Ovary (tissue), 3 donors: ENCODE data around the gene HOXA6.

Experiments used
- EP300 ChIP-seq: sonication (generic); formaldehyde crosslinking; IDR thresholded peaks from one replicate; pipeline ENCODE4 v1.6.1; 2017; ENCODE audit warnings: antibody characterized with exemption
- TF ChIP-seq, protein P1 (sequence below), 3 donors: fragments of 450-650 bp in 2 of 3; fragments of 200-600 bp in 1 of 3; IDR thresholded peaks; one replicate each; pipeline versions ENCODE4 v1.5.1 to v1.8.0; 2016 to 2022; ENCODE audit warnings: antibody characterized with exemption in 3 of 3, mild to moderate bottlenecking in 1 of 3
- donor health status: DM: no; HTN: no; CAD: no.

DNA sequence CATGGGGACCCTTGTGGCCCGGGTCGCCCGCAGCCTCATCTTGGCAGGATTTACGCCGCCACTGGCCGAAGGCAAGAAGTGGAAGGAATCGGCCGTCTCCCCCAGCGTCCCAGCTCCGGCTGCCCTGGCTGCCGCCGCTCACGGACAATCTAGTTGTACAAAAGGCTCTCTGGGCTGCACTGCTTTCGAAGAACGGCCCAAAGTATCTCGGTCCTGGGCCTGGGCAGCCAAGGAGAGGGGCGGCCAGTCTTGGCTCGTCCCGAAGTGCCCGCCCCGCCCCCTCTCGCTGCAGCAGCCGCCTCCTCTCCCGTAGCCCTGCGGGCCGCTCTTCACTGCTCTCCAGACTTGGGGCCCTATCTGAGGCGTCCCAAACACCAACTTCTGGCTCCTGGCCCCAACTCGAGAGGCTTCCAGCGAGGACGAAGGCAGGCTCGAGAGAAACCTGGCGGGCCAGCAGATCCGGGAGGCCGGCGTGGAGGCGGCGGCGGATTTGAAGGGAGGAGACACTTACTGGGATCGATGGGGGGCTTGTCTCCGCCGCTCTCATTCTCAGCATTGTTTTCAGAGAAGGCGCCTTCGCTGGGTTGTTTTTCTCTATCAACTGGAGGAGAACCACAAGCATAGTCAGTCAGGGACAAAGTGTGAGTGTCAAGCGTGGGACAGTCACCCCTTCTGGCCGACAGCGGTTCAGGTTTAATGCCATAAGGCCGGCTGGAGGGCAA, 17.0 kb upstream of the HOXA6 start:
- no peak for TF ChIP-seq EP300
- TF ChIP-seq, protein P1, sequence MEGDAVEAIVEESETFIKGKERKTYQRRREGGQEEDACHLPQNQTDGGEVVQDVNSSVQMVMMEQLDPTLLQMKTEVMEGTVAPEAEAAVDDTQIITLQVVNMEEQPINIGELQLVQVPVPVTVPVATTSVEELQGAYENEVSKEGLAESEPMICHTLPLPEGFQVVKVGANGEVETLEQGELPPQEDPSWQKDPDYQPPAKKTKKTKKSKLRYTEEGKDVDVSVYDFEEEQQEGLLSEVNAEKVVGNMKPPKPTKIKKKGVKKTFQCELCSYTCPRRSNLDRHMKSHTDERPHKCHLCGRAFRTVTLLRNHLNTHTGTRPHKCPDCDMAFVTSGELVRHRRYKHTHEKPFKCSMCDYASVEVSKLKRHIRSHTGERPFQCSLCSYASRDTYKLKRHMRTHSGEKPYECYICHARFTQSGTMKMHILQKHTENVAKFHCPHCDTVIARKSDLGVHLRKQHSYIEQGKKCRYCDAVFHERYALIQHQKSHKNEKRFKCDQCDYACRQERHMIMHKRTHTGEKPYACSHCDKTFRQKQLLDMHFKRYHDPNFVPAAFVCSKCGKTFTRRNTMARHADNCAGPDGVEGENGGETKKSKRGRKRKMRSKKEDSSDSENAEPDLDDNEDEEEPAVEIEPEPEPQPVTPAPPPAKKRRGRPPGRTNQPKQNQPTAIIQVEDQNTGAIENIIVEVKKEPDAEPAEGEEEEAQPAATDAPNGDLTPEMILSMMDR (IDR thresholded peaks at IDR 0.05) = no peak
